Raji (cell line): ENCODE measurements around the gene PSMD8.

Experiments used
- POLR2A ChIP-seq: IDR thresholded peaks from 2 replicates; pipeline ENCODE4 v1.6.1; 2011; ENCODE audit warnings: low read depth, low read length, control low read depth; ENCODE audit not compliant: insufficient read depth

PSMD8 gene

GRCh38 chr19:38358071-38358470 is 16.3 kb upstream of the PSMD8 start:
- no peak for TF ChIP-seq POLR2A

GRCh38 chr19:38359242-38360021 is 14.9 kb upstream of the PSMD8 start:
- no peak for TF ChIP-seq POLR2A

- TF ChIP-seq POLR2A, result no peak
Measured at GRCh38 chr19:38360351-38360750, 14.0 kb upstream of the PSMD8 start.

- no peak for TF ChIP-seq POLR2A
Measured at GRCh38 chr19:38360839-38361631, 13.3 kb upstream of the PSMD8 start.

GRCh38 chr19:38361633-38362075 is 12.7 kb upstream of the PSMD8 start:
- no peak for TF ChIP-seq POLR2A

- no peak for TF ChIP-seq POLR2A
Measured at GRCh38 chr19:38362076-38362945, 12.1 kb upstream of the PSMD8 start.

- no peak for TF ChIP-seq POLR2A
Measured at GRCh38 chr19:38367041-38367440, 7.3 kb upstream of the PSMD8 start.

- no peak for TF ChIP-seq POLR2A
Measured at GRCh38 chr19:38369584-38369983, 4.8 kb upstream of the PSMD8 start.

GRCh38 chr19:38370299-38370698 is 4.1 kb upstream of the PSMD8 start:
- TF ChIP-seq POLR2A, result no peak

GRCh38 chr19:38371081-38371480 is 3.3 kb upstream of the PSMD8 start:
- TF ChIP-seq POLR2A, result no peak

GRCh38 chr19:38373907-38374331 is 452 bp upstream of the PSMD8 start:
- no peak for TF ChIP-seq POLR2A

- no peak for TF ChIP-seq POLR2A
Measured at GRCh38 chr19:38375098-38375493, 725 bp downstream of the PSMD8 start.

- 0 out of 2 replicates have a peak, but pooled peaks have one; percentile 5 for TF ChIP-seq POLR2A
Measured at GRCh38 chr19:38375748-38376147, 1.4 kb downstream of the PSMD8 start.

- no peak for TF ChIP-seq POLR2A
Measured at GRCh38 chr19:38376576-38376975, 2.2 kb downstream of the PSMD8 start.

GRCh38 chr19:38377052-38377451 is 2.7 kb downstream of the PSMD8 start:
- TF ChIP-seq POLR2A, result no peak
